ENCODE results near the gene TRIM71. TPM values are rescaled to one million over a fixed set of nuclear protein-coding genes. Genes with fewer than 3 reads are reported as not detected.

TRIM71 gene
- total RNA-seq, 1 experiment from 2014 or later = 274 TPM

GRCh38 chr3:32870373-32871095 is 52.7 kb downstream of the TRIM71 start (continued):
- TF ChIP-seq ZNF532 (CRISPR knock-in tag; IDR thresholded peaks at IDR 0.05; ENCODE audit: borderline replicate concordance) = no peak
- no peak for TF ChIP-seq SOX15 (CRISPR knock-in tag; IDR thresholded peaks at IDR 0.05)
- TF ChIP-seq SMAD4 (CRISPR knock-in tag; IDR thresholded peaks at IDR 0.05) = no peak
- no peak for TF ChIP-seq MLX (CRISPR knock-in tag; IDR thresholded peaks at IDR 0.05)
- no peak for TF ChIP-seq ESRRA (CRISPR knock-in tag; IDR thresholded peaks at IDR 0.05; ENCODE audit: borderline replicate concordance)
- TF ChIP-seq KAT7 (CRISPR knock-in tag; IDR thresholded peaks at IDR 0.05; ENCODE audit: borderline replicate concordance) = no peak
- TF ChIP-seq ZNF232 (CRISPR knock-in tag; IDR thresholded peaks at IDR 0.05) = no peak
- TF ChIP-seq EMX1 (CRISPR knock-in tag; IDR thresholded peaks at IDR 0.05) = no peak

GRCh38 chr3:32871273-32871672 is 53.5 kb downstream of the TRIM71 start:
- Mint-ChIP-seq H3K9me3 (no peaks in the 10 kb centered on the region), H3K27ac (peak overlapping the region; percentile 100), H3K4me1 (peaks cover 94% of the 10 kb centered on the region), H3K4me3 (peak overlapping the region; percentile 62), H3K36me3 (peaks cover 24% of the 10 kb centered on the region), H3K27me3 (ENCODE audit: low read depth) (no peaks in the 10 kb centered on the region)
- no peak for TF ChIP-seq ZBTB43 (CRISPR knock-in tag; IDR thresholded peaks at IDR 0.05)
- no peak for TF ChIP-seq HMGXB4 (CRISPR knock-in tag; IDR thresholded peaks at IDR 0.05)
- TF ChIP-seq NR1H2 (CRISPR knock-in tag; IDR thresholded peaks at IDR 0.05) = no peak
- no peak for TF ChIP-seq RORB (CRISPR knock-in tag; IDR thresholded peaks at IDR 0.05)
- TF ChIP-seq ZNF423 (CRISPR knock-in tag; IDR thresholded peaks at IDR 0.05) = no peak
- no peak for TF ChIP-seq TCF7 (CRISPR knock-in tag; IDR thresholded peaks at IDR 0.05; ENCODE audit: low read depth)
- TF ChIP-seq GABPB1 (CRISPR knock-in tag; IDR thresholded peaks at IDR 0.05) = no peak
- no peak for TF ChIP-seq AR (CRISPR knock-in tag; IDR thresholded peaks at IDR 0.05)
- TF ChIP-seq ETV6 (CRISPR knock-in tag; IDR thresholded peaks at IDR 0.05) = no peak
- TF ChIP-seq SP1 (CRISPR knock-in tag; conservative IDR thresholded peaks at IDR 0.05) = no peak
- no peak for TF ChIP-seq ZNF425 (CRISPR knock-in tag; conservative IDR thresholded peaks at IDR 0.05)
- no peak for TF ChIP-seq FOXP1 (CRISPR knock-in tag; IDR thresholded peaks at IDR 0.05; ENCODE audit: borderline replicate concordance)
- no peak for TF ChIP-seq FOXK1 (CRISPR knock-in tag; IDR thresholded peaks at IDR 0.05)
- ChIA-PET CTCF (interaction anchor here (1.3 kb wide), 1 partner anchor 9 kb away, joined by 3 read pairs; no protein-coding TSS in a partner anchor), POLR2A (interaction anchor here (0.7 to 2.6 kb wide), 3 partner anchors 20 to 36 kb away, joined by 3 to 12 read pairs (median 4); no protein-coding TSS in a partner anchor)
- DNase-seq (ENCODE audit: low spot score) (no peak), ATAC-seq (no peak)
